ENCODE data around the gene KREMEN2. TPM values are rescaled to one million over a fixed set of nuclear protein-coding genes. Genes with fewer than 3 reads are reported as not detected.

The KREMEN2 gene
- total and polyA plus RNA-seq, 9 of the 15 experiments (the other 6 are each of a cell fraction or from before 2014, with no cell fraction given), result 0.04 to 7.7 (median 1.5) TPM; not detected in 1

DNA sequence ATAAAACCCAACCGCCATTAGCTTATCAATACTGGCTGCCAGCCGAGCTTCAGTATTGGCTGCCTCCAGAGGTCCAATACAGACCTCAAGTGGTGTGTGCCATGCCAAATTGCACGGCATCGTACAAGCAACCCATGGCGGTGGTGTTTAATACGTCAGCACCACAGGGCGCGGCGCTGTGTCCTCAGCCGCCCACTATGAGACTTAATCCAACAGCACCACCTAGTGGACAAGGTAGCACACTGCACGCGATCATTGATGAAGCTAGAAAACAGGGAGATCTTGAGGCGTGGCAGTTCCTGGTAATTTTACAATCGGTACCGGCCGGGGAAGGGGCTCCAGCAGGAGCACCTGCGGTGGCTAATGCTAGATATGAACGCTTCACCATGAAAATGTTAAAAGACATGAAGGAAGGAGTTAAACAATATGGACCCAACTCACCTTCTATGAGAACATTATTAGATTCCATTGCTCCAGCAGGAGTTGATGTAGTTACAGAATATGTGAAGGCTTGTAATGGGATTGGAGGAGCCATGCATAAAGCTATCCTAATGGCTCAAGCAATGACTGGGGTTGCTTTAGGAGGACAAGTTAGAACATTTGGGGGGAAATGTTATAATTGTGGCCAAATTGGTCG is 36.9 kb upstream of the KREMEN2 start (continued):
- TF ChIP-seq BDP1 (IDR thresholded peaks at IDR 0.05; ENCODE audit: insufficient read depth, insufficient read length) (no peak), PCBP1 (IDR thresholded peaks at IDR 0.05; ENCODE audit: low read depth, low read length, poor library complexity, severe bottlenecking) (no peak), ZNF274 (IDR thresholded peaks at IDR 0.05; ENCODE audit: borderline replicate concordance, low read depth, low read length) (no peak), FOXP1 (CRISPR knock-in tag; IDR thresholded peaks at IDR 0.05) (0 out of 2 replicates have a peak, but pooled peaks have one; percentile 20), SAFB2 (IDR thresholded peaks at IDR 0.05; ENCODE audit: borderline replicate concordance, low read depth, low read length, severe bottlenecking) (no peak), MAFK (IDR thresholded peaks at IDR 0.05; ENCODE audit: low read length) (no peak), ETS2 (tag; IDR thresholded peaks at IDR 0.05; ENCODE audit: borderline replicate concordance, poor library complexity, severe bottlenecking) (no peak), TCF7 (IDR thresholded peaks at IDR 0.05; ENCODE audit: borderline replicate concordance) (no peak), FIP1L1 (IDR thresholded peaks at IDR 0.05; ENCODE audit: low read depth, low read length, poor library complexity, severe bottlenecking) (no peak), KAT7 (CRISPR knock-in tag; IDR thresholded peaks at IDR 0.05; ENCODE audit: borderline replicate concordance) (no peak), NUFIP1 (IDR thresholded peaks at IDR 0.05; ENCODE audit: partially characterized antibody) (no peak), IRF2 (CRISPR knock-in tag; IDR thresholded peaks at IDR 0.05) (no peak), ZNF444 (CRISPR knock-in tag; IDR thresholded peaks at IDR 0.05) (no peak), PCBP2 (IDR thresholded peaks at IDR 0.05; ENCODE audit: low read depth, low read length, poor library complexity, severe bottlenecking) (no peak)
- TF ChIP-seq, protein P1, sequence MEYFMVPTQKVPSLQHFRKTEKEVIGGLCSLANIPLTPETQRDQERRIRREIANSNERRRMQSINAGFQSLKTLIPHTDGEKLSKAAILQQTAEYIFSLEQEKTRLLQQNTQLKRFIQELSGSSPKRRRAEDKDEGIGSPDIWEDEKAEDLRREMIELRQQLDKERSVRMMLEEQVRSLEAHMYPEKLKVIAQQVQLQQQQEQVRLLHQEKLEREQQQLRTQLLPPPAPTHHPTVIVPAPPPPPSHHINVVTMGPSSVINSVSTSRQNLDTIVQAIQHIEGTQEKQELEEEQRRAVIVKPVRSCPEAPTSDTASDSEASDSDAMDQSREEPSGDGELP (CRISPR knock-in tag; IDR thresholded peaks at IDR 0.05; ENCODE audit: borderline replicate concordance), result peak; percentile 64; the same call in 1 of the 2 replicates
- TF ChIP-seq, protein P2, sequence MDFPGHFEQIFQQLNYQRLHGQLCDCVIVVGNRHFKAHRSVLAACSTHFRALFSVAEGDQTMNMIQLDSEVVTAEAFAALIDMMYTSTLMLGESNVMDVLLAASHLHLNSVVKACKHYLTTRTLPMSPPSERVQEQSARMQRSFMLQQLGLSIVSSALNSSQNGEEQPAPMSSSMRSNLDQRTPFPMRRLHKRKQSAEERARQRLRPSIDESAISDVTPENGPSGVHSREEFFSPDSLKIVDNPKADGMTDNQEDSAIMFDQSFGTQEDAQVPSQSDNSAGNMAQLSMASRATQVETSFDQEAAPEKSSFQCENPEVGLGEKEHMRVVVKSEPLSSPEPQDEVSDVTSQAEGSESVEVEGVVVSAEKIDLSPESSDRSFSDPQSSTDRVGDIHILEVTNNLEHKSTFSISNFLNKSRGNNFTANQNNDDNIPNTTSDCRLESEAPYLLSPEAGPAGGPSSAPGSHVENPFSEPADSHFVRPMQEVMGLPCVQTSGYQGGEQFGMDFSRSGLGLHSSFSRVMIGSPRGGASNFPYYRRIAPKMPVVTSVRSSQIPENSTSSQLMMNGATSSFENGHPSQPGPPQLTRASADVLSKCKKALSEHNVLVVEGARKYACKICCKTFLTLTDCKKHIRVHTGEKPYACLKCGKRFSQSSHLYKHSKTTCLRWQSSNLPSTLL (IDR thresholded peaks at IDR 0.05), result no peak
- TF ChIP-seq, protein P3, sequence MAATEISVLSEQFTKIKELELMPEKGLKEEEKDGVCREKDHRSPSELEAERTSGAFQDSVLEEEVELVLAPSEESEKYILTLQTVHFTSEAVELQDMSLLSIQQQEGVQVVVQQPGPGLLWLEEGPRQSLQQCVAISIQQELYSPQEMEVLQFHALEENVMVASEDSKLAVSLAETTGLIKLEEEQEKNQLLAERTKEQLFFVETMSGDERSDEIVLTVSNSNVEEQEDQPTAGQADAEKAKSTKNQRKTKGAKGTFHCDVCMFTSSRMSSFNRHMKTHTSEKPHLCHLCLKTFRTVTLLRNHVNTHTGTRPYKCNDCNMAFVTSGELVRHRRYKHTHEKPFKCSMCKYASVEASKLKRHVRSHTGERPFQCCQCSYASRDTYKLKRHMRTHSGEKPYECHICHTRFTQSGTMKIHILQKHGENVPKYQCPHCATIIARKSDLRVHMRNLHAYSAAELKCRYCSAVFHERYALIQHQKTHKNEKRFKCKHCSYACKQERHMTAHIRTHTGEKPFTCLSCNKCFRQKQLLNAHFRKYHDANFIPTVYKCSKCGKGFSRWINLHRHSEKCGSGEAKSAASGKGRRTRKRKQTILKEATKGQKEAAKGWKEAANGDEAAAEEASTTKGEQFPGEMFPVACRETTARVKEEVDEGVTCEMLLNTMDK (IDR thresholded peaks at IDR 0.05; ENCODE audit: borderline replicate concordance, insufficient read depth, low read depth, low read length, poor library complexity, severe bottlenecking), result peak; percentile 59
- TF ChIP-seq, protein P4, sequence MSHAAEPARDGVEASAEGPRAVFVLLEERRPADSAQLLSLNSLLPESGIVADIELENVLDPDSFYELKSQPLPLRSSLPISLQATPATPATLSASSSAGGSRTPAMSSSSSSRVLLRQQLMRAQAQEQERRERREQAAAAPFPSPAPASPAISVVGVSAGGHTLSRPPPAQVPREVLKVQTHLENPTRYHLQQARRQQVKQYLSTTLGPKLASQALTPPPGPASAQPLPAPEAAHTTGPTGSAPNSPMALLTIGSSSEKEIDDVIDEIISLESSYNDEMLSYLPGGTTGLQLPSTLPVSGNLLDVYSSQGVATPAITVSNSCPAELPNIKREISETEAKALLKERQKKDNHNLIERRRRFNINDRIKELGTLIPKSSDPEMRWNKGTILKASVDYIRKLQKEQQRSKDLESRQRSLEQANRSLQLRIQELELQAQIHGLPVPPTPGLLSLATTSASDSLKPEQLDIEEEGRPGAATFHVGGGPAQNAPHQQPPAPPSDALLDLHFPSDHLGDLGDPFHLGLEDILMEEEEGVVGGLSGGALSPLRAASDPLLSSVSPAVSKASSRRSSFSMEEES (CRISPR knock-in tag; IDR thresholded peaks at IDR 0.05), result no peak
- TF ChIP-seq, protein P5, sequence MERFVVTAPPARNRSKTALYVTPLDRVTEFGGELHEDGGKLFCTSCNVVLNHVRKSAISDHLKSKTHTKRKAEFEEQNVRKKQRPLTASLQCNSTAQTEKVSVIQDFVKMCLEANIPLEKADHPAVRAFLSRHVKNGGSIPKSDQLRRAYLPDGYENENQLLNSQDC (CRISPR knock-in tag; IDR thresholded peaks at IDR 0.05), result no peak

Measured in K562 (cell line).